ENCODE data around the gene PPDPF. TPM values are rescaled to one million over a fixed set of nuclear protein-coding genes. Genes with fewer than 3 reads are reported as not detected.

Gene PPDPF
- total and polyA plus RNA-seq, 2 of the 8 experiments (the other 6 are each of a cell fraction or from before 2014, with no cell fraction given) = 30.5 to 138 TPM

- H2BK15ac ChIP-seq (ENCODE audit: low read length) = no peak overlapping the region; the same call in 1 of the 2 replicates
- H2BK12ac ChIP-seq (ENCODE audit: low read depth, low read length) = peak overlapping the region; percentile 80; the same call in 1 of the 2 replicates
- H3K36me3 ChIP-seq (ENCODE audit: control insufficient read depth in 2 of 4, insufficient read depth in 4 of 4, low read length in 3 of 4) = no peaks in the 10 kb centered on the region
- DNase-seq (ENCODE audit: low read depth in 1 of 2, low spot score in 2 of 2) = no peak
- H2AFZ ChIP-seq (ENCODE audit: low read length) = no peak overlapping the region
- no peak overlapping the region for H3K4ac ChIP-seq (replicated peaks; ENCODE audit: insufficient read length, low read depth, low read length)
- no peak overlapping the region for H3K56ac ChIP-seq (replicated peaks; ENCODE audit: insufficient read length, low read depth, low read length)
- CTCF ChIA-PET (ENCODE audit: partially characterized antibody) = interaction anchor here (0.7 to 1.5 kb wide), 11 partner anchors 9 to 1178 kb away, joined by 3 to 11 read pairs (median 4); partner anchors contain the start of genes PTK6 and TPD52L2
- H3K23ac ChIP-seq (ENCODE audit: insufficient read length) = no peak overlapping the region
- no peak overlapping the region for H3K9ac ChIP-seq (replicated peaks in 1 of 4; ENCODE audit: extremely low read depth in 1 of 4, low read depth in 3 of 4, low read length in 3 of 4)
- FAIRE-seq = no peak
- WGBS, 2 experiments (ENCODE audit: extremely low coverage in 1 of 2, insufficient coverage in 1 of 2, insufficient read length in 1 of 2, insufficient replicate concordance in 2 of 2, low coverage in 1 of 2, low lambda C conversion rate in 2 of 2, missing lambda C conversion rate in 1 of 2) = 87% methylated on average over 16 of the region's 20 CpGs; no CpG with 5 or more reads in 1 of the 2 experiments
- H3K27me3 ChIP-seq (replicated peaks in 1 of 4; ENCODE audit: control insufficient read depth in 3 of 4, extremely low read depth in 1 of 4, insufficient read depth in 3 of 4, low read length in 3 of 4) = no peaks in the 10 kb centered on the region
- H3K9me3 ChIP-seq (ENCODE audit: insufficient read depth in 2 of 2, low read depth in 1 of 2, low read length in 1 of 2) = no peaks in the 10 kb centered on the region
- no peak overlapping the region for H3K4me2 ChIP-seq (ENCODE audit: insufficient read depth in 1 of 2, low read depth in 2 of 2, low read length in 2 of 2)
- H3K23me2 ChIP-seq (ENCODE audit: low read depth, low read length) = no peaks in the 10 kb centered on the region
- no peaks in the 10 kb centered on the region for H4K20me1 ChIP-seq (replicated peaks in 1 of 2; ENCODE audit: control insufficient read depth in 1 of 2, insufficient read depth in 2 of 2, low read length in 2 of 2)
- no peak overlapping the region for H3K27ac ChIP-seq (ENCODE audit: low read depth, low read length)
- H2AK5ac ChIP-seq (ENCODE audit: low read depth, low read length) = no peak overlapping the region; the same call in 1 of the 2 replicates
- no peak overlapping the region for H3K4me3 ChIP-seq (ENCODE audit: extremely low read depth in 1 of 4, insufficient read depth in 2 of 4, low read depth in 3 of 4, low read length in 4 of 4)
- H2BK20ac ChIP-seq (ENCODE audit: low read length) = no peak overlapping the region
- no peak overlapping the region; the same call in 1 of the 2 replicates for H3K18ac ChIP-seq (ENCODE audit: extremely low read depth, low read length)
- H3K79me1 ChIP-seq (ENCODE audit: low read depth, low read length) = no peaks in the 10 kb centered on the region
- H4K8ac ChIP-seq (ENCODE audit: extremely low read depth, insufficient read depth, low read length) = no peak overlapping the region; the same call in 1 of the 2 replicates
- H3K14ac ChIP-seq (ENCODE audit: insufficient read length) = no peak overlapping the region
- H3K4me1 ChIP-seq (replicated peaks in 1 of 4; ENCODE audit: control insufficient read depth in 3 of 4, insufficient read depth in 4 of 4, low read length in 3 of 4) = peaks cover 0 to 20% (median 7%) of the 10 kb centered on the region in 4 experiments; a peak in 6 of 7 replicates
- no peaks in the 10 kb centered on the region for H3K79me2 ChIP-seq (ENCODE audit: control insufficient read depth in 1 of 2, insufficient read depth in 2 of 2, low read length in 2 of 2)
- H2BK5ac ChIP-seq (ENCODE audit: low read depth, low read length) = no peak overlapping the region
- H2BK120ac ChIP-seq (replicated peaks; ENCODE audit: low read depth, low read length) = no peak overlapping the region
- H4K5ac ChIP-seq (ENCODE audit: insufficient read length, low read depth, low read length) = no peak overlapping the region
- peak overlapping the region; percentile 40 for H4K91ac ChIP-seq (replicated peaks; ENCODE audit: insufficient read length, low read length)
- POLR2A ChIA-PET (ENCODE audit: partially characterized antibody) = interaction anchor here (1.5 to 2.3 kb wide), 3 partner anchors 12 to 25 kb away, joined by 3 to 10 read pairs (median 5); partner anchors contain the start of gene PPDPF
- no peak for TF ChIP-seq HDAC6 (IDR thresholded peaks at IDR 0.05; ENCODE audit: low read depth, low read length)
- no peak for TF ChIP-seq RBBP5 (IDR thresholded peaks at IDR 0.05; ENCODE audit: borderline replicate concordance, low read depth, low read length)
- TF ChIP-seq POLR2A (IDR thresholded peaks at IDR 0.05; ENCODE audit: control extremely low read depth in 1 of 2, low read depth in 2 of 2, low read length in 2 of 2) = no peak
- no peak for TF ChIP-seq CBX5 (IDR thresholded peaks at IDR 0.05; ENCODE audit: low read depth, low read length)
- no peak for TF ChIP-seq GTF2F1 (IDR thresholded peaks at IDR 0.05; ENCODE audit: borderline replicate concordance, low read depth, low read length)
- TF ChIP-seq ASH2L (IDR thresholded peaks at IDR 0.05; ENCODE audit: low read length) = no peak
- TF ChIP-seq SIN3A (conservative IDR thresholded peaks at IDR 0.05 in 1 of 2, IDR thresholded peaks at IDR 0.05 in 1 of 2; ENCODE audit: low read depth in 1 of 2, low read length in 2 of 2) = no peak
- no peak for TF ChIP-seq SP1 (IDR thresholded peaks at IDR 0.05; ENCODE audit: low read depth, low read length)
- no peak for TF ChIP-seq EZH2 (IDR thresholded peaks at IDR 0.05; ENCODE audit: low read depth, low read length, severe bottlenecking)
- TF ChIP-seq NRF1 (IDR thresholded peaks at IDR 0.05; ENCODE audit: low read depth, low read length) = no peak
- no peak for TF ChIP-seq TCF12 (IDR thresholded peaks at IDR 0.05; ENCODE audit: low read depth, low read length)
- no peak for TF ChIP-seq POU5F1 (IDR thresholded peaks at IDR 0.05; ENCODE audit: low read depth, low read length)
- TF ChIP-seq CHD1 (IDR thresholded peaks at IDR 0.05; ENCODE audit: low read depth, low read length) = no peak
These were observed 25.8 kb downstream of the PPDPF start for GRCh38 chr20:63546256-63546955.

Data from H1 (cell line).